GM12874 (cell line): ENCODE measurements around the gene BEX2.

ENCODE experiments used
- CTCF ChIP-seq: IDR thresholded peaks from 2 replicates; pipeline ENCODE4 v1.5.1; 2011; ENCODE audit warnings: low read depth, mild to moderate bottlenecking, control low read depth, low read length, moderate library complexity; ENCODE audit not compliant: insufficient read depth

The BEX2 gene

GRCh38 chrX:103293118-103293517 lies 17.7 kb downstream of the BEX2 start:
- no peak for TF ChIP-seq CTCF

GRCh38 chrX:103279624-103280023 lies 31.2 kb downstream of the BEX2 start:
- TF ChIP-seq CTCF = no peak

GRCh38 chrX:103276581-103277002 lies 34.2 kb downstream of the BEX2 start, which contains the start of gene TCEAL5:
TSS of gene TCEAL5 (minus strand) at chrX:103276750. CDS start at chrX:103274563, 2,187 bp downstream.
- no peak for TF ChIP-seq CTCF

GRCh38 chrX:103275947-103276567 lies 34.7 kb downstream of the BEX2 start:
- TF ChIP-seq CTCF = no peak

GRCh38 chrX:103274284-103274683 lies 36.5 kb downstream of the BEX2 start:
- TF ChIP-seq CTCF = no peak
